ENCODE measurements around the gene ARAP2.

Gene ARAP2

GRCh38 chr4:36174570-36174969 is 69.7 kb downstream of the ARAP2 start (continued):
- TF ChIP-seq TSHZ1 (tag by site-specific recombination; IDR thresholded peaks at IDR 0.05; ENCODE audit: borderline replicate concordance) = no peak
- no peak for TF ChIP-seq ZNF24 (tag by site-specific recombination; IDR thresholded peaks at IDR 0.05)
- no peak for TF ChIP-seq ZNF112 (tag by site-specific recombination; IDR thresholded peaks at IDR 0.05)
- TF ChIP-seq ZNF23 (tag by site-specific recombination; IDR thresholded peaks at IDR 0.05; ENCODE audit: borderline replicate concordance) = no peak
- no peak for TF ChIP-seq SCRT1 (tag by site-specific recombination; IDR thresholded peaks at IDR 0.05; ENCODE audit: borderline replicate concordance)
- no peak for TF ChIP-seq ZNF239 (tag by site-specific recombination; IDR thresholded peaks at IDR 0.05)
- TF ChIP-seq ZNF843 (tag by site-specific recombination; IDR thresholded peaks at IDR 0.05) = no peak
- TF ChIP-seq, protein P1, sequence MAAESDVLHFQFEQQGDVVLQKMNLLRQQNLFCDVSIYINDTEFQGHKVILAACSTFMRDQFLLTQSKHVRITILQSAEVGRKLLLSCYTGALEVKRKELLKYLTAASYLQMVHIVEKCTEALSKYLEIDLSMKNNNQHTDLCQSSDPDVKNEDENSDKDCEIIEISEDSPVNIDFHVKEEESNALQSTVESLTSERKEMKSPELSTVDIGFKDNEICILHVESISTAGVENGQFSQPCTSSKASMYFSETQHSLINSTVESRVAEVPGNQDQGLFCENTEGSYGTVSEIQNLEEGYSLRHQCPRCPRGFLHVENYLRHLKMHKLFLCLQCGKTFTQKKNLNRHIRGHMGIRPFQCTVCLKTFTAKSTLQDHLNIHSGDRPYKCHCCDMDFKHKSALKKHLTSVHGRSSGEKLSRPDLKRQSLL (tag by site-specific recombination; IDR thresholded peaks at IDR 0.05) = no peak
- no peak for TF ChIP-seq IKZF3 (tag by site-specific recombination; IDR thresholded peaks at IDR 0.05)
- no peak for TF ChIP-seq GLI2 (tag by site-specific recombination; IDR thresholded peaks at IDR 0.05; ENCODE audit: borderline replicate concordance, low read depth)
- no peak for TF ChIP-seq ZBTB17 (tag by site-specific recombination; IDR thresholded peaks at IDR 0.05)
- TF ChIP-seq, protein P2, sequence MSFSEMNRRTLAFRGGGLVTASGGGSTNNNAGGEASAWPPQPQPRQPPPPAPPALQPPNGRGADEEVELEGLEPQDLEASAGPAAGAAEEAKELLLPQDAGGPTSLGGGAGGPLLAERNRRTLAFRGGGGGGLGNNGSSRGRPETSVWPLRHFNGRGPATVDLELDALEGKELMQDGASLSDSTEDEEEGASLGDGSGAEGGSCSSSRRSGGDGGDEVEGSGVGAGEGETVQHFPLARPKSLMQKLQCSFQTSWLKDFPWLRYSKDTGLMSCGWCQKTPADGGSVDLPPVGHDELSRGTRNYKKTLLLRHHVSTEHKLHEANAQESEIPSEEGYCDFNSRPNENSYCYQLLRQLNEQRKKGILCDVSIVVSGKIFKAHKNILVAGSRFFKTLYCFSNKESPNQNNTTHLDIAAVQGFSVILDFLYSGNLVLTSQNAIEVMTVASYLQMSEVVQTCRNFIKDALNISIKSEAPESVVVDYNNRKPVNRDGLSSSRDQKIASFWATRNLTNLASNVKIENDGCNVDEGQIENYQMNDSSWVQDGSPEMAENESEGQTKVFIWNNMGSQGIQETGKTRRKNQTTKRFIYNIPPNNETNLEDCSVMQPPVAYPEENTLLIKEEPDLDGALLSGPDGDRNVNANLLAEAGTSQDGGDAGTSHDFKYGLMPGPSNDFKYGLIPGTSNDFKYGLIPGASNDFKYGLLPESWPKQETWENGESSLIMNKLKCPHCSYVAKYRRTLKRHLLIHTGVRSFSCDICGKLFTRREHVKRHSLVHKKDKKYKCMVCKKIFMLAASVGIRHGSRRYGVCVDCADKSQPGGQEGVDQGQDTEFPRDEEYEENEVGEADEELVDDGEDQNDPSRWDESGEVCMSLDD (tag by site-specific recombination; IDR thresholded peaks at IDR 0.05) = no peak
- no peak for TF ChIP-seq RBAK (tag by site-specific recombination; IDR thresholded peaks at IDR 0.05)
- TF ChIP-seq PRDM6 (tag by site-specific recombination; IDR thresholded peaks at IDR 0.05) = 0 out of 2 replicates have a peak, but pooled peaks have one; percentile 16
- no peak for TF ChIP-seq ZNF292 (tag by site-specific recombination; IDR thresholded peaks at IDR 0.05; ENCODE audit: borderline replicate concordance, low read depth)
- TF ChIP-seq ZNF311 (tag by site-specific recombination; IDR thresholded peaks at IDR 0.05; ENCODE audit: borderline replicate concordance) = no peak
- no peak for TF ChIP-seq ZSCAN23 (tag by site-specific recombination; IDR thresholded peaks at IDR 0.05)
- TF ChIP-seq MZF1 (tag by site-specific recombination; IDR thresholded peaks at IDR 0.05; ENCODE audit: borderline replicate concordance) = no peak
- TF ChIP-seq ZFP3 (tag by site-specific recombination; IDR thresholded peaks at IDR 0.05; ENCODE audit: low read depth) = no peak
- no peak for TF ChIP-seq ZNF677 (tag by site-specific recombination; IDR thresholded peaks at IDR 0.05)
- TF ChIP-seq WT1 (tag by site-specific recombination; IDR thresholded peaks at IDR 0.05) = peak; percentile 80
- peak; percentile 83 for TF ChIP-seq BCL11B (tag by site-specific recombination; IDR thresholded peaks at IDR 0.05; ENCODE audit: low read depth)
- TF ChIP-seq, protein P3, sequence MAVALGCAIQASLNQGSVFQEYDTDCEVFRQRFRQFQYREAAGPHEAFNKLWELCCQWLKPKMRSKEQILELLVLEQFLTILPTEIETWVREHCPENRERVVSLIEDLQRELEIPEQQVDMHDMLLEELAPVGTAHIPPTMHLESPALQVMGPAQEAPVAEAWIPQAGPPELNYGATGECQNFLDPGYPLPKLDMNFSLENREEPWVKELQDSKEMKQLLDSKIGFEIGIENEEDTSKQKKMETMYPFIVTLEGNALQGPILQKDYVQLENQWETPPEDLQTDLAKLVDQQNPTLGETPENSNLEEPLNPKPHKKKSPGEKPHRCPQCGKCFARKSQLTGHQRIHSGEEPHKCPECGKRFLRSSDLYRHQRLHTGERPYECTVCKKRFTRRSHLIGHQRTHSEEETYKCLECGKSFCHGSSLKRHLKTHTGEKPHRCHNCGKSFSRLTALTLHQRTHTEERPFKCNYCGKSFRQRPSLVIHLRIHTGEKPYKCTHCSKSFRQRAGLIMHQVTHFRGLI (tag by site-specific recombination; IDR thresholded peaks at IDR 0.05) = no peak
- TF ChIP-seq ZNF366 (tag by site-specific recombination; conservative IDR thresholded peaks at IDR 0.05) = 0 out of 2 replicates have a peak, but pooled peaks have one; percentile 20
- TF ChIP-seq, protein P4, sequence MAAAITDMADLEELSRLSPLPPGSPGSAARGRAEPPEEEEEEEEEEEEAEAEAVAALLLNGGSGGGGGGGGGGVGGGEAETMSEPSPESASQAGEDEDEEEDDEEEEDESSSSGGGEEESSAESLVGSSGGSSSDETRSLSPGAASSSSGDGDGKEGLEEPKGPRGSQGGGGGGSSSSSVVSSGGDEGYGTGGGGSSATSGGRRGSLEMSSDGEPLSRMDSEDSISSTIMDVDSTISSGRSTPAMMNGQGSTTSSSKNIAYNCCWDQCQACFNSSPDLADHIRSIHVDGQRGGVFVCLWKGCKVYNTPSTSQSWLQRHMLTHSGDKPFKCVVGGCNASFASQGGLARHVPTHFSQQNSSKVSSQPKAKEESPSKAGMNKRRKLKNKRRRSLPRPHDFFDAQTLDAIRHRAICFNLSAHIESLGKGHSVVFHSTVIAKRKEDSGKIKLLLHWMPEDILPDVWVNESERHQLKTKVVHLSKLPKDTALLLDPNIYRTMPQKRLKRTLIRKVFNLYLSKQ (tag by site-specific recombination; IDR thresholded peaks at IDR 0.05; ENCODE audit: borderline replicate concordance) = no peak
- no peak for TF ChIP-seq ZNF391 (tag by site-specific recombination; IDR thresholded peaks at IDR 0.05; ENCODE audit: borderline replicate concordance, low read depth)
- no peak for TF ChIP-seq ZFP37 (tag by site-specific recombination; IDR thresholded peaks at IDR 0.05)
- no peak for TF ChIP-seq ZNF302 (tag by site-specific recombination; IDR thresholded peaks at IDR 0.05; ENCODE audit: low read depth)
- no peak for TF ChIP-seq ZNF433 (tag by site-specific recombination; IDR thresholded peaks at IDR 0.05; ENCODE audit: low read depth)

Data from HEK293 (cell line).